NB4 (cell line): ENCODE results near the gene NOTCH1.

Experiments
- CTCF ChIP-seq: IDR thresholded peaks from one replicate; pipeline ENCODE4 v1.5.1; 2012; ENCODE audit warnings: low read depth, low read length
- POLR2A ChIP-seq: IDR thresholded peaks from 2 replicates; pipeline ENCODE4 v1.6.1; 2011; ENCODE audit warnings: mild to moderate bottlenecking; ENCODE audit not compliant: insufficient read length; ENCODE audit errors: extremely low read depth

GRCh38 chr9:136560586-136560985, 14.7 kb upstream of the NOTCH1 start:
- no peak for TF ChIP-seq POLR2A
- TF ChIP-seq CTCF = no peak
